Measurements from ENCODE around the gene TWF2.

GRCh38 chr3:52227766-52228165 lies 11.2 kb downstream of the TWF2 start:
- TF ChIP-seq POLR2A (IDR thresholded peaks at IDR 0.05) (no peak), CTCF (IDR thresholded peaks at IDR 0.05) (no peak), EP300 (IDR thresholded peaks at IDR 0.05) (no peak)

All from tibial nerve (tissue), 4 donors.